HG02938 (cell line): ENCODE data around the gene TEDC1.
"Not testable (repeated sequence)": the region's sequence is repeated elsewhere in the genome, so short reads cannot be mapped to it uniquely, and the experiment has no call there.

Experiments used
- ATAC-seq: cut with Tn5 transposase; IDR thresholded peaks from one replicate; pipeline ENCODE4 v1.9.1; 2021; ENCODE audit warnings: mild to moderate bottlenecking, moderate library complexity; ENCODE audit not compliant: unreplicated experiment

The TEDC1 gene

GRCh38 chr14:105536051-105536450, 45.0 kb downstream of the TEDC1 start:
- ATAC-seq = no peak

GRCh38 chr14:105536691-105537579, 45.9 kb downstream of the TEDC1 start:
- ATAC-seq = no peak

- no peak for ATAC-seq
These were observed 46.8 kb downstream of the TEDC1 start for GRCh38 chr14:105537580-105538474.

GRCh38 chr14:105538481-105539049, 47.5 kb downstream of the TEDC1 start:
- ATAC-seq = no peak

- ATAC-seq = no peak
These were observed 49.8 kb downstream of the TEDC1 start for GRCh38 chr14:105540811-105541210.

- ATAC-seq = no peak
These were observed 50.3 kb downstream of the TEDC1 start for GRCh38 chr14:105541218-105541875.

GRCh38 chr14:105545676-105546075, 54.6 kb downstream of the TEDC1 start:
- ATAC-seq = not testable (repeated sequence)

- ATAC-seq = not testable (repeated sequence)
These were observed 55.4 kb downstream of the TEDC1 start for GRCh38 chr14:105546410-105546809.

GRCh38 chr14:105547072-105547471, 56.0 kb downstream of the TEDC1 start:
- ATAC-seq = not testable (repeated sequence)

- no peak for ATAC-seq
These were observed 56.7 kb downstream of the TEDC1 start for GRCh38 chr14:105547741-105548169.
